HS-27A (cell line): ENCODE data around the gene OR10H3.
"Not testable (repeated sequence)": the region's sequence is repeated elsewhere in the genome, so short reads cannot be mapped to it uniquely, and the experiment has no call there.

Experiments used
- DNase-seq: peaks from one replicate; pipeline ENCODE4 v3.0.0-alpha.2; 2012; ENCODE audit warnings: low read depth, missing footprints

The OR10H3 gene

DNA sequence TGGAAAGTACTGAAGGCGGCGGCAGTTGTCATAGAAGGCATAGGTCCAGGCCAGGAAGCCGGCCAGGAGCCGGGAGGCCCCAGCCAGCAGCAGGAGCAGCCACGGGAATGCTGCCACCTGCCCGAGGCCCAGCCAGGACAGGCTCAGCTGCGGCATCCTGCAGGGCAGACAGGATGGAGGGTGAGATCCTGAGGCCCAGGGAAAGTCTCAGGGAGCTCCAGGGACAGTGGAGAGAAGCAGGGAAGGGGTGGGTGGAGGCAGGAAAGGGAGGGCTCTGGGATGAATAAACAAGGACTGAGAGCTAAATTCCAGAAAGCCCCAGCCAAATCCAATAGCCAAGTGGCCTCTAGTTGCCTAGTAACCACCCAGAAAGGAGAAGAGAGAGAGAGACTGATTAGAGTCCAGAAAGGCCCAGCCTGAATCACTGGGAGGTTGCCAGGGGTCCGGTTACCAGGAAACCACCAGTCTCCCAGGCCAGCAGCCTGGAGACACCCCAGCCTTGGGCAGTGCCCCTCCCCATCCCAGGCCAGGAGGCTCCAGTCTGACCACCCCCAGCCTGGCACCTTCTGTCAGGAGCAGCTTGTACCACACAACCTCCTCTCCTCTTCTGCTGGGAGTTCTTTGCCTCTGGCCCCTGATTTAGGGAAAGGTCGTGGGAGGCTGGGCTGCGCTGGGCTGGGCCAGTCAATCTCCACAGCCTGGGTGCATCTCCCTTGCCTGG lies 42.1 kb downstream of the OR10H3 start:
- no peak for DNase-seq

DNA sequence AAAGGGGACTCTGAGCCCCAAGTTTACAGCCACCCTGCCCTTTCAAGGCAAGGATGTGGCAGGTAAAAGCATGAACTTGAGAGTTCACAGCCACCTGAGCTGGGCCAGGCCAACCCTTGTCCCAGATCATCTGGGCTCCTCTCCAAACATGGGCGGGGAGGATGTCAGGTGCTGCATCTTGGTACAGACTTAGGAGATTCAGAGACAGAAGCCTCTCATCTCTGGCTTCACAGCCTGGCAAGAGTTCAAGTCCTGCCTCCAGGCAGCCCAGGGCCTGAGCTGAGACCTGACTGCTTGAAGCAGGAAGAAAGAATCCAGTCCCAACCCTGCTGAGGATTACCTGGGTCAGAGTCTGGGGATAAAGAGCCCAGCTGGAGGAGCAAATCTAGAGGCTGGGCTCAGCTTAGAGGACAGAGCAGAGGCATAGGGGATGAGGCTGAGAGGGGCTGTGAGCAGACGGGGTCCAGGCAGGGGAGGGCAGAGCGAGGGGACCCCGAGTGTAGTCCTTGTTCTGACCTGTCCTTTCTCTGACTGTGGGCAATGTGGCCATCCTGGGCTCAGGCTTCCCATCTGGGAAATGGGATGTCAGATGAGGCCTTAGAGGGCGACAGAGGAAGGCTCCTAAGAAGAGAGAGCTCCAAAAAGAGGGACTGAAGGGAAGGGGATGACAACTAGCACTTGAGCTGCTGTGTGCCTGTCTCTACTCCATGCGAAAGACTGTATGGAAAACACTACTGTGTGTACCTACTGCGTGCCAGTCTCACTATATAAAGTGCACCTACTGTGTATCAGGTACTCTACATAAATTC lies 43.0 kb downstream of the OR10H3 start:
- DNase-seq, result no peak

DNA sequence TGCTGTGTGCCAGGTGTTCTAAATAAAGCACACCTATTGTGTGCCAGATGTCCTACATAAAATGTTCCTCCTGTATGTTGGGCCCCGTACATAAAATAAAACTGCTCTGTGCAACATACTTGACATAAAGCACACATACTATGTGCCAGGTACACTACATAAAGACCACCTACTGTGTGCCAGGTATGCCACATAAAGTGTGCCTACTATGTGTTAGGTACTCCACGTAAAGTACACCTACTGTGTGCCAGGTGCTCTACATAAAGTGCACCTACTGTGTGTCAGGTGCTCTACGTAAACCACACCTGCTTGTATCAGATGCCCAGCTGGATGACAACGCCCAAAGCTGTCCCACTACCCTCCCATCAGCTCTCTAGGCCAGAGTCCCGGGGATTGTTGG lies 43.9 kb downstream of the OR10H3 start:
- no peak for DNase-seq

DNA sequence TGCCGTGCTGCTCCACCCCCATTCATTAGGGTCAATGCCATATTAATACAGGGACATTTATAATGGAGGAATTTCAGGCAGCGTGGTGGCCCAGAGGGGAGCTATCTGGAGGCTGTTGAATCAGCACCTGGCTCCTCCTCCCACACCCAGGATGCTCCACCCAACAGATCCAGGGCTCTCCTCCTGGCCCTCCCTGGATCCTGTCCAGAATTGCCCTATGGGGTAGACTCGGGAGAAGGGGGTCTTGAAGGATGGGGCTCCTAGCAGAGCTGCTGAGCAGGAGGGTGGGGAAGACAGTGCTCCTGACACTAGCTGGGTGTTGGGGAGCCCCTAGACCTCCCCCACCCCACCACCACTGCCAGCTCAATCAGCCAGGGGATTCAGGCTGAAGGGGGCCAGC lies 44.4 kb downstream of the OR10H3 start:
- DNase-seq, result no peak

DNA sequence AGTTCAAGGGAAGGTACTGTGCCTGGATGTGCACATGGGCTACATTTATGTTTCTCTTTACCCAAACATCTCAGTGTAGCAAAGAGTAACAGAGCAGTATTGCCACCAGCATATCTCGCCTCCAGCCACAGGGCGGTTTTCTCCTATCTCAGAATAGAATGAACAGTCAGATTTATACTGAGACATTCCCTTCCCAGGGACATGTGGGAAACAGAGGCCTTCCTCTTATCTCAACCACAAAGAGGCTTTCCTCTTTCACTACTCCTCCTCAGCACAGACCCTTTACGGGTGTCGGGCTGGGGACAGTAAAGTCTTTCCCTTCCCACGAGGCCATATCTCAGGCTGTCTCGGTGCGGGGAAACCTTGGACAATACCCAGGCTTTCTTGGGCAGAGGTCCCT lies 45.1 kb downstream of the OR10H3 start:
- DNase-seq, result not testable (repeated sequence)

DNA sequence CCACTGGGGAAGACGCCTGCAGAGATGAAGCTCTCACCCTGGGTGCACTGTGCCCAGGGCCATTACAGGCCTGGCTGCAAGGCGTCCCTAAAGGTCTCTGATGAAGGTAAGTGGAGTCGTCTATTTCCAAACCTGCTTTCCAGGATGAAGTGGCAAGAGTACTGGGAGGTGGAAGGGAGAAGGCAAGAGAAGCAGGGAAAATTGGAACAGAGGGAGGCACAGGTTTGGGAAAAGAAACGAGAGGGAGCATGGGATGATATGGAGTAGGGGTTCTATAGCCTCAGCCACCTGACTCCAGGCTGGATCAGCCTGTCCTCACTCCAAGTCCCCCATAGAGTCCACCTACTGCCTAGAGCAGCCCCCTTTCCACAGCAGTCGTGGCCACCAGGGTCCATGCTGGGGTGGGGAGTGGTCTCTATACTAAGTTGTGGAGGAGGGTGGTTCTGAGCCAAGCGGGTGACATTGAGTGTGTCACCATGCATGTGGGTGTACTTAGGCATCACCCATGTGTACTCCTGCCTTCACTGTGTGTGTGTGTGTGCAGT lies 49.9 kb downstream of the OR10H3 start, which contains the start of gene OR10H5:
Gene OR10H5 (plus strand): TSS at position 51 of the 545 bp plus-strand sequence. CDS start 6,388 bp downstream, outside the sequence.
- DNase-seq, result no peak

DNA sequence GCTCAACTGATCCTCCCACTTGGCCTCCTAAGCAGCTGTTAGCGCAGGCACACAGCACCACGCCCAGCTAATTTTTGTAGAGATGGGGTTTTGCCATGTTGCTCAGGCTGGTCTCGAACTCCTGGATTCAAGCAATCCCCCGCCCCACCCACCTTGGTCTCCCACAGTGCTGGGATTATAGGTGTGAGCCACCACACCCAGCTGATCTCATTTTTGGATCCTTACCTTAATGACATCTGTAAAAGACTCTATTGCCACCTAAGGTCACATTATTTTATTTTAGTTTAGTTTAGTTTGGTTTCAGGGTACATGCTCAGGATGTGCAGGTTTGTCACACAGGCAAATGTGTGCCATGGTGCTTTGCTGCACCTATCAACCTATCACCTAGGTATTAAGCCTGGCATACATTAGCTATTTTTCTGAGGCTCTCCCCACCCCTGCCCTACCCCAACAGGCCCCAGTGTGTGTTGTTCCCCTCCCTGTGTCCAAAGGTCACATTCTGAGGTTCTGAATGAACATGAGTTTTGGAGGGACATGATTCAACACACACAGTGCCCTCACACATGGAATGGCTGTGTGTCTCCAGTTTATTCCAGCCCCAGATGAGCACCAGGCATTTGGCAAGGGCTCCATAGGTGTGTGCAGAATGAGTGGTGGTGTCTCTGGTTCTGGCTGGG lies 50.9 kb downstream of the OR10H3 start:
- DNase-seq, result no peak

DNA sequence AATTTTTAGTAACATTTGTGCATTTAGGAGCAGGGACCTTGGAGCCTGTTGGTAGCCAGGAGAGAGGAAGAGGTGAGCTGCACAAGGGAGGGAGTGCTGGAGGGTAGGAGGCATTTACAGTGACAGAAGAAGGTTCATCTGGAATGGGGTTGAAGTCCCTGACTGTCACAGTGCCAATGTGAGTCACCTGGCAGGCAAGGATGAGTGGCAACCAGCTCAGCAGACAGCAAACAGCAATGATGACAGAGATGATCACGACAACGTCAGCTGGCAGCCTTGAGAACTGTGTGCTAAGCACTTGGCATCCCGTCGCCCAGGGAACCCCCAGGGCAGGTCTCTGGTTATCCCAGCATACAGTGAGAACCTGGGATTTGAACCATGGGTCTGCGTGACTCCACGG lies 52.3 kb downstream of the OR10H3 start:
- DNase-seq, result no peak
